HEK293T (cell line): ENCODE measurements around the gene DNAJC15.
"Not testable (repeated sequence)": the region's sequence is repeated elsewhere in the genome, so short reads cannot be mapped to it uniquely, and the experiment has no call there.

Experiments used
- CTCF ChIA-PET: fragments of 350-600 bp; formaldehyde crosslinking; extraction: SDS; loops from one replicate; lab custom pipeline; 2021; ENCODE audit warnings: antibody characterized with exemption, inconsistent platforms; lab: Yijun Ruan, JAX
- POLR2A ChIA-PET: fragments of 350-600 bp; formaldehyde crosslinking; extraction: SDS; loops from one replicate; lab custom pipeline; 2020; ENCODE audit warnings: antibody characterized with exemption, inconsistent platforms; lab: Yijun Ruan, JAX
- DNase-seq: peaks from one replicate; pipeline ENCODE4 v3.0.0; 2012; ENCODE audit warnings: mixed read lengths; ENCODE audit errors: extremely low spot score
- ARNT ChIP-seq: fragments of 450-650 bp; IDR thresholded peaks from 2 replicates; pipeline ENCODE4 v1.6.1; 2017; ENCODE audit warnings: mild to moderate bottlenecking
- BHLHE40 ChIP-seq: fragments of 450-650 bp; IDR thresholded peaks from 2 replicates; pipeline ENCODE4 v1.6.1; 2016; ENCODE audit warnings: mild to moderate bottlenecking, moderate library complexity, borderline replicate concordance
- CTBP1 ChIP-seq: fragments of 450-650 bp; IDR thresholded peaks from 2 replicates; pipeline ENCODE4 v1.6.1; 2016; ENCODE audit warnings: borderline replicate concordance
- ELF4 ChIP-seq: fragments of 450-650 bp; IDR thresholded peaks from 2 replicates; pipeline ENCODE4 v1.6.1; 2017; ENCODE audit warnings: antibody characterized with exemption
- FOXA1 ChIP-seq: fragments of 450-650 bp; IDR thresholded peaks from 2 replicates; pipeline ENCODE4 v1.6.1; 2016; ENCODE audit warnings: mild to moderate bottlenecking
- FOXK2 ChIP-seq: fragments of 450-650 bp; IDR thresholded peaks from 2 replicates; pipeline ENCODE4 v1.6.1; 2016; ENCODE audit warnings: mild to moderate bottlenecking
- FOXM1 ChIP-seq: fragments of 450-650 bp; IDR thresholded peaks from 2 replicates; pipeline ENCODE4 v1.6.1; 2017; ENCODE audit warnings: mild to moderate bottlenecking, borderline replicate concordance
- HDGF ChIP-seq: fragments of 450-650 bp; IDR thresholded peaks from 2 replicates; pipeline ENCODE4 v1.6.1; 2017; ENCODE audit warnings: antibody characterized with exemption, borderline replicate concordance
- L3MBTL2 ChIP-seq: fragments of 450-650 bp; conservative IDR thresholded peaks from 2 replicates; pipeline ENCODE4 v1.6.1; 2016; ENCODE audit warnings: mild to moderate bottlenecking
- LEF1 ChIP-seq: fragments of 450-650 bp; IDR thresholded peaks from 2 replicates; pipeline ENCODE4 v1.6.1; 2017; ENCODE audit warnings: mild to moderate bottlenecking, borderline replicate concordance
- NFRKB ChIP-seq: fragments of 450-650 bp; IDR thresholded peaks from 2 replicates; pipeline ENCODE4 v1.6.1; 2016; ENCODE audit warnings: mild to moderate bottlenecking, moderate library complexity
- SP1 ChIP-seq: fragments of 450-650 bp; IDR thresholded peaks from 2 replicates; pipeline ENCODE4 v1.6.1; 2017
- SUZ12 ChIP-seq: fragments of 450-650 bp; IDR thresholded peaks from 2 replicates; pipeline ENCODE4 v1.6.1; 2016; ENCODE audit warnings: mild to moderate bottlenecking
- TARDBP ChIP-seq: fragments of 450-650 bp; IDR thresholded peaks from 2 replicates; pipeline ENCODE4 v1.6.1; 2016
- ZNF384 ChIP-seq: fragments of 450-650 bp; IDR thresholded peaks from 2 replicates; pipeline ENCODE4 v1.6.1; 2016
- TF ChIP-seq, protein P1 (sequence below): fragments of 450-650 bp; IDR thresholded peaks from 2 replicates; pipeline ENCODE4 v1.6.1; 2016

DNAJC15 gene

DNA sequence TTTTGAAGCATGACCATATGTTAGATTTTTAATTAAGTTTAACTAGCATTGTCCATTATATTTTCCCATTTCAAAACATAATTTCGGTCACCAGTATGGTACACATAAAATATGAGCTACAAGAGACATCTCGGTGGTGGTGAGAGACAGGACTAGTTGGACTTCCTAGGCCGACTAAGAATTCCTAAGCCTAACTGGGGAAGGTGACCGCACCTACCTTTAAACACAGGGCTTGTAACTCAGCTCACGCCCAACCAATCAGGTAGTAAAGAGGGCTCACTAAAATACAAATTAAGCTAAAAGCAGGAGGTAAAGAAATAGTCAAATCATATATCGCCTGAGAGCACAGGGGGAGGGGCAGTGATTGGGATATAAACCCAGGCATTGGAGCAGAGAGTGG is 22.9 kb downstream of the DNAJC15 start:
- no peak for DNase-seq
- TF ChIP-seq BHLHE40 (no peak), SP1 (no peak), L3MBTL2 (no peak), ARNT (no peak), FOXK2 (no peak), HDGF (no peak), CTBP1 (no peak), NFRKB (no peak), SUZ12 (no peak), FOXA1 (no peak)
- TF ChIP-seq, protein P1, sequence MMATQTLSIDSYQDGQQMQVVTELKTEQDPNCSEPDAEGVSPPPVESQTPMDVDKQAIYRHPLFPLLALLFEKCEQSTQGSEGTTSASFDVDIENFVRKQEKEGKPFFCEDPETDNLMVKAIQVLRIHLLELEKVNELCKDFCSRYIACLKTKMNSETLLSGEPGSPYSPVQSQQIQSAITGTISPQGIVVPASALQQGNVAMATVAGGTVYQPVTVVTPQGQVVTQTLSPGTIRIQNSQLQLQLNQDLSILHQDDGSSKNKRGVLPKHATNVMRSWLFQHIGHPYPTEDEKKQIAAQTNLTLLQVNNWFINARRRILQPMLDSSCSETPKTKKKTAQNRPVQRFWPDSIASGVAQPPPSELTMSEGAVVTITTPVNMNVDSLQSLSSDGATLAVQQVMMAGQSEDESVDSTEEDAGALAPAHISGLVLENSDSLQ: no peak
- CTCF ChIA-PET: no interaction called here
- POLR2A ChIA-PET: no interaction called here

DNA sequence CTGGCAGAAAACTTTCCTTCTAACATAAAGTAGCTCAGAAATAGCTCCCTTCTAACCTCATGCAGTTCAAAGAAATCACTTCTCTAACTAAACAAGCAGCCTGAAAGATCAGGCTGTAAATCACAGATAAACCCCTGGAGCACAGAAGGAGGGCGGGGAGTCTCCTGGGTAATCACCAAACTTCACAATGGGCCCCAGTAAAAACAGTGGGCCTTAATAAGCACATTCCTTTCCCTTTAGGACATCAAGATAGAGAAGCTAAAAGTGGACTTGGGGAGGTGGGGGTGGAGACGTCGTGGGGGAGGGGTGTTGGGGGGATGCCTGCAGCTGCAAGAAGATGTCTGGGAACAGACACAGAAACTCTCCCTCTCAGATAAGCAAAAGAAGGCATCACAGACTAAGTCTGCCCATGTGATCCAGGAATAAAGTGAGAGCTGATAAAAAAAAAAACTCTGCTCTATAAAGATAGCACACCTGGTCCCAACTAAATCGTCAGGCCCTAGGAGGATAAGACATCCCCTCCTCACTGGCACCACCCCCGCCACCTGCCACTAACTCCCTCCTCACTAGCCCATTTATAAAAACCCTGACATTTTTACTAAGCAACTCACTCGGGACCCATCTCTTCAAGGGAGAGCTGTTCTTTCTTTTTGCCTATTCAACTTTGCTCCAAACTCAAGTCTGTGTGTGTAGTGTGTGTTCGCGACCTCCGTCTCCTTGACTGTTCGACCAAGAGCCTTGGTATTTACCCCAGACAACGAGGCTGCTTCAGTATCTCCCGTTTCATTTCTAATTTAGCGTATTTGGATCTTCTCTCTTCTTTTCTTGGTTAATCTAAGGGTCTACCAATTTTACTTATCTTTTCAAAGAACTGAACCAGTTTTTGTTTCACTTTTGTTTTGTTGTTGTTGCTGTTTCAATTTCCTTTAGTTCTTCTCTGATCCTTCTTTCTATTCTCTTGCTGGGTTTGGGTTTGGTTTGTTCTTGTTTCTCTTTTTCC is 31.7 kb downstream of the DNAJC15 start:
- POLR2A ChIA-PET: interaction anchor here (0.9 to 1.2 kb wide), 3 partner anchors 10 to 94 kb away, joined by 3 to 4 read pairs (median 3); no protein-coding TSS in a partner anchor
- peak; percentile 45 for DNase-seq
- CTCF ChIA-PET: interaction anchor here (0.6 to 1.0 kb wide), 2 partner anchors 10 to 30 kb away, joined by 3 to 6 read pairs; no protein-coding TSS in a partner anchor
- TF ChIP-seq CTBP1: peak; percentile 81
- no peak for TF ChIP-seq FOXK2
- TF ChIP-seq LEF1: no peak
- TF ChIP-seq, protein P1: peak; percentile 86

DNA sequence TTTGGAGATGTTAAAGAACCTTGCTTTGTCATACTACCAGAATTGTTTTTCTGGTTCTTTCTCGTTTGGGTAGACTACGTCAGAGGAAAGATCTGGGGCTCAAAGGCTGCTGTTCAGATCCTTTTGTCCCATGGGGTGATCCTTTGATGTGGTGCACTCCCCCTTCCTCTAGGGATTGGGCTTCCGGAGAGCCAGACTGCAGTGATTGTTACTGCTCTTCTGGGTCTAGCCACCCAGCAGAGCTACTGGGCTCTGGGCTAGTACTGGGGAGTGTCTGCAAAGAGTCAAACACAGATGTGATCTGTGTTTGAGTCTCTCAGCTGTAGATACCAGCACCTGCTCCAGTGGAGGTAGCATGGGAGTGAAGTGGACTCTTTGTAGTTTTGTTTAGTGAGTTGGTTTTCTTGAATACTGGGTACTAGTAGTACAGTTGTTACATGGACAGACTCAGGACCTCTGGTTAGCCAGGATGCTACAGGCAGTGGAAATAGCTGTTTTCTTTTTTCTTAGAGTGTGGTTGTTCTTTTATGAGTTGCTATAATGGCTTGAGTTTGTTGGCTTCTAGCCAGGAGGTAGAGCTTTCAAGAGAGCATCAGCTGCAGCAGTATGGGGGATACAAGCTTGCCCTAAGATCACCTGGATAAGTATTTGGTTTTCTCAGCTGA is 34.4 kb downstream of the DNAJC15 start:
- ChIA-PET CTCF (no interaction called here), POLR2A (no interaction called here)
- DNase-seq: no peak
- TF ChIP-seq NFRKB (no peak), HDGF (no peak), LEF1 (no peak), ELF4 (no peak), BHLHE40 (no peak), L3MBTL2 (no peak), FOXA1 (no peak), FOXK2 (no peak), SP1 (no peak), FOXM1 (no peak), CTBP1 (no peak), ARNT (no peak), TARDBP (no peak), SUZ12 (no peak), ZNF384 (no peak)
- TF ChIP-seq, protein P1: no peak

DNA sequence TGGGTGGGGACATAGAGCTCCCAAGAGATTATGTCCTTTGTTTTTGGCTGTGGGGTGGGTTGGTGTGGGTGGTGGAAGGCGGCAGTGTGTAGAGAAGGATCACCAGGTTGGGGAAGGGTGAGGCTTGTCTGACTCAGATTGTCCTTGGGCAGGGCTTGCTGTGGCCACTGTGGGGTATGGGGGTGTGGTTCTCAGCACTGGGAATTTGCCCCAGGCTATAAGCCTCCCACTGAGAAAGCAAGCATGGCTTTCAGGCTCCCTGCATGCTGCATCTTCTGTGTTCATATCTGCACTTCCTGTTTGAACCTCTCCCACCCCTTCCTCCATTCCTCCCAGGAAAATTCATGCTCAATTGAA is 34.9 kb downstream of the DNAJC15 start:
- ChIA-PET POLR2A (interaction anchor here (0.9 kb wide), 1 partner anchor 14 kb away, joined by 3 read pairs; no protein-coding TSS in a partner anchor), CTCF (no interaction called here)
- DNase-seq: peak; percentile 24
- no peak for TF ChIP-seq ARNT
- peak; percentile 40; the same call in 1 of the 2 replicates for TF ChIP-seq L3MBTL2
- TF ChIP-seq TARDBP: no peak
- TF ChIP-seq LEF1: no peak

DNA sequence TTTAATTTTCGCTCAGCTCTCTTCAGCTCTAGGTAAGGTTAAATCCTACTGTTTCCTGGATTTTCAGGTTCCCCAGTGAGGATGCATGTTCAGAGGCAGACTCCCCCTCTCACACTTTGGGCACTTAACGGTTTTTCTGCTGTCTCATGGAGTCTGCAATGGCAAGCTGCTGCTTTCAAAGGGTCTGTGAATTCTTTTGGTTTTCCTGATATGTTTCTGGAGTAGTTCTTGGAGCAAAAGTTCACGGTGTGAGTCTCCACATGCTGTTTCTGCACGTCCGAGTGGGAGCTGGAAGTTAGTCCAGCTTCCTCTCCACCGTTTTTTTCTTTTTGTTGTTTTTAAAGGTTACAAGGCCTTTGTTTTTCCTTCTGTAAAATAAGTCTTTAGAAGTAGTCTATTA is 35.4 kb downstream of the DNAJC15 start:
- DNase-seq: no peak
- TF ChIP-seq TARDBP: no peak
- TF ChIP-seq NFRKB: no peak
- no peak for TF ChIP-seq BHLHE40
- TF ChIP-seq L3MBTL2: no peak
- no peak for TF ChIP-seq LEF1
- TF ChIP-seq ARNT: no peak
- TF ChIP-seq FOXK2: no peak
- TF ChIP-seq HDGF: no peak
- TF ChIP-seq CTBP1: no peak
- TF ChIP-seq SP1: no peak
- no peak for TF ChIP-seq SUZ12
- TF ChIP-seq ZNF384: no peak
- TF ChIP-seq, protein P1: no peak
- no peak for TF ChIP-seq ELF4
- TF ChIP-seq FOXA1: no peak
- TF ChIP-seq FOXM1: no peak
- ChIA-PET CTCF (no interaction called here), POLR2A (interaction anchor here (0.9 kb wide), 1 partner anchor 13 kb away, joined by 3 read pairs; no protein-coding TSS in a partner anchor)

DNA sequence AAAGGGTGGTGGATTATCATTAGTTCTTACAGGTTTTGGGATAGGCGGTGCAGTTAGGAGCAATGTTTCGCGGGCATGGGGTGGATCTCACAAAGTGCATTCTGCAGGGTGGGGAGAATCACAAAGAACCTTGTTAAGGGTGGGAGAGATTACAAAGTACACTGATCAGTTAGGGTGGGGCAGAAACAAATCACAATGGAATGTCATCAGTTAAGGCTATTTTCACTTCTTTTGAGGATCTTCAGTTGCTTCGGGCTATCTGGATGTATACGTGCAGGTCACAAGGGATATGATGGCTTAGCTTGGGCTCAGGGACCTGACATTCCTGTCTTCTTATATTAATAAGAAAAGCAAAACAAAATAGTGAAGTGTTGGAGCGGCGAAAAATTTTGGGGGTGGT is 36.4 kb downstream of the DNAJC15 start:
- POLR2A ChIA-PET, DNase-seq, CTCF ChIA-PET: not testable (repeated sequence)

DNA sequence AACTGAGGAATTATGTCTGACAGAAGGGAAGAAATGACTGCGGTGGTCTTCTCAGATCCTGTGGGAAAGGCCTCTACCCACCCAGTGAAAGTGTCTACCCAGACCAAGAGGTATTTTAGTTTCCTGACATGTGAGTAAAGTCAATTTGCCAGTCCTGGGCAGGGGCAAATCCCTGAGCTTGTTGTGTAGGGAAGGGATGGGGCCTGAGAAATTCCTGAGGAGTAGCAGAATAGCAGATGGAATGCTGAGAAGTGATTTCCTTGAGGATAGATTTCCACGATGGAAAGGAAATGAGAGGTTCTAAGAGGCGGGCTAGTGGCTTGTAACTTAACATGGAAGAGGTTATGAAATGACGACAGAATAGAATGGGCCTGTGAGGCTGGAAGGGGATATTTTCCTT is 37.4 kb downstream of the DNAJC15 start:
- DNase-seq, POLR2A ChIA-PET, CTCF ChIA-PET: not testable (repeated sequence)
